Panc1 (cell line): ENCODE results near the gene PEX16. TPM values are rescaled to one million over a fixed set of nuclear protein-coding genes. Genes with fewer than 3 reads are reported as not detected.

Experiments used
- ATAC-seq: fragments of 200-7000 bp; cut with Tn5 transposase; 2 replicates; pipeline ENCODE4 v1.9.1; 2020; ENCODE audit warnings: mild to moderate bottlenecking, moderate library complexity
- BruUV-seq: library from RNA; stranded (reverse); fragments of 400-500 nt; replicated peaks from 2 replicates; lab custom pipeline; 2021; lab: Mats Ljungman, UMichigan
- CTCF ChIA-PET: fragments of 300-600 bp; sonication (Branson Sonifier 250); formaldehyde crosslinking; loops from one replicate; lab custom pipeline; 2022; ENCODE audit warnings: antibody characterized with exemption; lab: Charles Lee
- POLR2A ChIA-PET: fragments of 300-600 bp; sonication (Branson Sonifier 250); formaldehyde crosslinking; loops from one replicate; lab custom pipeline; 2022; ENCODE audit warnings: antibody characterized with exemption; lab: Charles Lee
- DNase-seq: peaks from one replicate; pipeline ENCODE4 v3.0.0-alpha.2; 2010; ENCODE audit warnings: low read depth, low spot score
- H3K27ac ChIP-seq: 2 replicates; pipeline ENCODE4 v1.5.1; 2011; ENCODE audit warnings: mild to moderate bottlenecking, low read length, inconsistent platforms
- H3K27me3 ChIP-seq: fragments of 200-500 bp; sonication (Bioruptor generic); 2 replicates; pipeline ENCODE4 v1.6.0; 2014; ENCODE audit warnings: low read length, inconsistent platforms; ENCODE audit not compliant: control insufficient read depth, insufficient read depth
- H3K36me3 ChIP-seq: fragments of 200-500 bp; sonication (Bioruptor generic); 2 replicates; pipeline ENCODE4 v1.5.1; 2014; ENCODE audit warnings: inconsistent platforms, mild to moderate bottlenecking, low read length, moderate library complexity; ENCODE audit not compliant: control insufficient read depth, insufficient read depth
- H3K4me1 ChIP-seq: 2 replicates; pipeline ENCODE4 v1.5.1; 2011; ENCODE audit warnings: inconsistent platforms, mild to moderate bottlenecking, low read length, moderate library complexity; ENCODE audit not compliant: control insufficient read depth, insufficient read depth
- H3K4me3 ChIP-seq, 2 experiments: 2 replicates each; pipeline ENCODE4 v1.5.1; 2011 to 2012; ENCODE audit warnings: low read depth in 2 of 2, low read length in 2 of 2, mild to moderate bottlenecking in 2 of 2, inconsistent platforms in 1 of 2, moderate library complexity in 1 of 2
- H3K9me3 ChIP-seq: fragments of 200-500 bp; sonication (Bioruptor generic); 2 replicates; pipeline ENCODE4 v1.5.1; 2014; ENCODE audit warnings: low read depth, mild to moderate bottlenecking, inconsistent platforms, low read length, moderate library complexity; ENCODE audit not compliant: control insufficient read depth, insufficient read depth
- CTCF ChIP-seq: fragments of 450-650 bp; IDR thresholded peaks from 2 replicates; pipeline ENCODE4 v1.5.1; 2017; ENCODE audit warnings: mild to moderate bottlenecking
- POLR2AphosphoS5 ChIP-seq: IDR thresholded peaks from 2 replicates; pipeline ENCODE4 v1.6.1; 2012; ENCODE audit warnings: mild to moderate bottlenecking, low read depth, low read length, moderate library complexity
- REST ChIP-seq, 2 experiments: IDR thresholded peaks; 2 replicates each; pipeline ENCODE4 v1.6.1; 2011 to 2012; ENCODE audit warnings: low read depth in 2 of 2, control low read depth in 1 of 2, low read length in 1 of 2, mild to moderate bottlenecking in 1 of 2, moderate library complexity in 1 of 2; ENCODE audit not compliant: insufficient read depth in 1 of 2
- SIN3A ChIP-seq: IDR thresholded peaks from 2 replicates; pipeline ENCODE4 v1.6.1; 2012; ENCODE audit warnings: low read depth, mild to moderate bottlenecking, low read length, moderate library complexity, borderline replicate concordance; ENCODE audit not compliant: insufficient read depth
- TCF7L2 ChIP-seq: IDR thresholded peaks from 2 replicates; pipeline ENCODE4 v1.6.1; 2011; ENCODE audit warnings: mild to moderate bottlenecking, low read depth, low read length, inconsistent platforms
- in situ Hi-C: cut with HindIII; loops from 2 replicates; pipeline ENCODE4 v1.10.0; 2016; ENCODE audit warnings: low sequenced_read_pairs, low pct_unique_long_range_greater_than_20kb
- intact Hi-C: fragments of 100-400 bp; cut with micrococcal nuclease; formaldehyde crosslinking; loops from one replicate; pipeline ENCODE4 v1.10.0; 2022; ENCODE audit not compliant: unreplicated experiment
- total RNA-seq: library from RNA; stranded (reverse); gene quantifications from one replicate; pipeline ENCODE4 v1.2.1, GENCODE V29; 2021; ENCODE audit not compliant: unreplicated experiment

PEX16 gene
- total RNA-seq, 1 experiment from 2014 or later = 37.5 TPM

GRCh38 chr11:45904309-45904915 lies 13.3 kb downstream of the PEX16 start:
- DNase-seq (no peak), ATAC-seq (no peak)
- intact Hi-C loops (no loop called here), in situ Hi-C loops (no loop called here)
- no peaks in the 10 kb centered on the region for H3K27me3 ChIP-seq
- H3K27ac ChIP-seq = no peak overlapping the region
- H3K4me1 ChIP-seq = no peaks in the 10 kb centered on the region
- H3K4me3 ChIP-seq = no peak overlapping the region
- BruUV-seq = no TSS peak
- TF ChIP-seq TCF7L2 (no peak), POLR2AphosphoS5 (no peak), REST (IDR thresholded peaks at IDR 0.05; ENCODE audit: insufficient read depth in 1 of 2, low read depth in 2 of 2, low read length in 1 of 2) (no peak), SIN3A (no peak)
- ChIA-PET CTCF (no interaction called here), POLR2A (no interaction called here)
- H3K36me3 ChIP-seq = no peaks in the 10 kb centered on the region
- H3K9me3 ChIP-seq = no peaks in the 10 kb centered on the region

GRCh38 chr11:45902452-45903380 lies 15.0 kb downstream of the PEX16 start:
- TF ChIP-seq POLR2AphosphoS5 (no peak), TCF7L2 (no peak), REST (IDR thresholded peaks at IDR 0.05; ENCODE audit: insufficient read depth in 1 of 2, low read depth in 2 of 2, low read length in 1 of 2) (no peak), SIN3A (no peak), CTCF (no peak)
- ChIA-PET CTCF (no interaction called here), POLR2A (no interaction called here)
- in situ Hi-C loops = no loop called here
- peaks cover 6% of the 10 kb centered on the region; the same call in 1 of the 2 replicates for H3K4me1 ChIP-seq
- H3K27me3 ChIP-seq = no peaks in the 10 kb centered on the region
- BruUV-seq = no TSS peak
- no peak overlapping the region for H3K4me3 ChIP-seq
- H3K27ac ChIP-seq = no peak overlapping the region
- H3K36me3 ChIP-seq = no peaks in the 10 kb centered on the region
- DNase-seq (no peak), ATAC-seq (no peak)
- intact Hi-C loops = no loop called here
- no peaks in the 10 kb centered on the region for H3K9me3 ChIP-seq
